ENCODE measurements around the gene FRAS1. TPM values are rescaled to one million over a fixed set of nuclear protein-coding genes. Genes with fewer than 3 reads are reported as not detected.

FRAS1 gene
- total RNA-seq, 2 experiments from 2014 or later: not detected

DNA sequence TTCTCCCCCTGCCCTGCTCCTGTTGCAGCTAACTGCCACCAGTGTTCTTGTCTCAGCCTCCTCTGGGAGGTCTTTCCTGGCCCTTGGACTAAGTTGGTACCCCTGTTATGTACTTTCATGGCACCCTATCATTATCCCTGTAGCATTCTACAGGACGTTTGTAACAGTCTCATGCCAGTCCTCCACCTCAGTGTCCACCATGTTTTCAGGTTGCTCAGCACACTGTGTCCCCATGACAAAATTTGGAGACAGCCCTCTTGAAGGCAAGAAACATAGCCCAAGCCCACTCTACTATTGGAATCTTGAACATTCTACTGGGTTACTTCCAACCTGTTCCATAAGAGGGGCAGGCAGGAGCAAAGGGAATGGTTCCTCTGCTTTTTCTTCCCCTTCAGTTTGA is 300.0 kb downstream of the FRAS1 start:
- H3K4me3 Mint-ChIP-seq: no peak overlapping the region
- H3K27ac Mint-ChIP-seq: no peak overlapping the region
- no peaks in the 10 kb centered on the region for H3K36me3 Mint-ChIP-seq (ENCODE audit: low read depth)
- POLR2A ChIA-PET: no interaction called here
- no peaks in the 10 kb centered on the region for H3K4me1 Mint-ChIP-seq
- CTCF ChIA-PET: interaction anchor here (0.6 kb wide), 1 partner anchor 45 kb away, joined by 3 read pairs; no protein-coding TSS in a partner anchor
- DNase-seq: no peak
- H3K27me3 Mint-ChIP-seq: peaks cover 6% of the 10 kb centered on the region
- H3K9me3 Mint-ChIP-seq: no peaks in the 10 kb centered on the region

- Mint-ChIP-seq H3K27me3 (peaks cover 6% of the 10 kb centered on the region), H3K4me3 (no peak overlapping the region), H3K9me3 (no peaks in the 10 kb centered on the region), H3K27ac (no peak overlapping the region), H3K4me1 (no peaks in the 10 kb centered on the region), H3K36me3 (ENCODE audit: low read depth) (no peaks in the 10 kb centered on the region)
- CTCF ChIA-PET: no interaction called here
- no peak for DNase-seq
- POLR2A ChIA-PET: no interaction called here
These were observed 303.3 kb downstream of the FRAS1 start for GRCh38 chr4:78360466-78360865.

- no peaks in the 10 kb centered on the region for H3K9me3 Mint-ChIP-seq
- H3K4me1 Mint-ChIP-seq: no peaks in the 10 kb centered on the region
- H3K36me3 Mint-ChIP-seq (ENCODE audit: low read depth): no peaks in the 10 kb centered on the region
- ChIA-PET POLR2A (no interaction called here), CTCF (no interaction called here)
- H3K27me3 Mint-ChIP-seq: peaks cover 6% of the 10 kb centered on the region
- no peak overlapping the region for H3K27ac Mint-ChIP-seq
- DNase-seq: no peak
- no peak overlapping the region for H3K4me3 Mint-ChIP-seq
These were observed 304.5 kb downstream of the FRAS1 start for GRCh38 chr4:78361621-78362120.

- no peak overlapping the region for H3K27ac Mint-ChIP-seq
- peaks cover 6% of the 10 kb centered on the region for H3K27me3 Mint-ChIP-seq
- no peaks in the 10 kb centered on the region for H3K36me3 Mint-ChIP-seq (ENCODE audit: low read depth)
- CTCF ChIA-PET: no interaction called here
- no peak for DNase-seq
- H3K4me1 Mint-ChIP-seq: no peaks in the 10 kb centered on the region
- H3K9me3 Mint-ChIP-seq: no peaks in the 10 kb centered on the region
- POLR2A ChIA-PET: no interaction called here
- H3K4me3 Mint-ChIP-seq: no peak overlapping the region
These were observed 305.2 kb downstream of the FRAS1 start for GRCh38 chr4:78362310-78362709.

- ChIA-PET CTCF (no interaction called here), POLR2A (no interaction called here)
- DNase-seq: no peak
- Mint-ChIP-seq H3K9me3 (no peaks in the 10 kb centered on the region), H3K36me3 (ENCODE audit: low read depth) (no peaks in the 10 kb centered on the region), H3K4me3 (no peak overlapping the region), H3K27me3 (peaks cover 6% of the 10 kb centered on the region), H3K4me1 (no peaks in the 10 kb centered on the region), H3K27ac (no peak overlapping the region)
These were observed 306.0 kb downstream of the FRAS1 start for GRCh38 chr4:78363031-78363570.

DNA sequence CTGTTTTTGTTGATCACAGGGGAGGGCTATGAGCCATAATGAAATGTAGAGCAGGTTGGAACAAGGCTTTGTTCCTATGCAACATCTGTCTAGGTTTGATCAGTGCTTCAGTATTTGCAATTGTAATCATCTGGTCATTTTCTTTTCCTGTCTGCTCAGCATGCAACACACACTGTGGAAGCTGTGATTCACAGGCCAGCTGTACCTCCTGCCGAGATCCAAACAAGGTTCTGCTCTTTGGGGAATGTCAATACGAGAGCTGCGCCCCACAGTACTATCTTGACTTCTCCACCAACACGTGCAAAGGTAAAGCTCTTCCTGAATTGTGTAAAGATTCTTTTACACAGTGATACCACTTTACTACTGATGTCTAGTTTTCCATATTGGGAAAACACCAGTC is 312.6 kb downstream of the FRAS1 start:
- H3K4me3 Mint-ChIP-seq: no peak overlapping the region
- H3K9me3 Mint-ChIP-seq: no peaks in the 10 kb centered on the region
- ChIA-PET POLR2A (no interaction called here), CTCF (no interaction called here)
- no peak for DNase-seq
- no peak overlapping the region for H3K27ac Mint-ChIP-seq
- peaks cover 4% of the 10 kb centered on the region for H3K27me3 Mint-ChIP-seq
- no peaks in the 10 kb centered on the region for H3K36me3 Mint-ChIP-seq (ENCODE audit: low read depth)
- no peaks in the 10 kb centered on the region for H3K4me1 Mint-ChIP-seq

GRCh38 chr4:78370631-78371372 is 313.7 kb downstream of the FRAS1 start:
- no peaks in the 10 kb centered on the region for H3K36me3 Mint-ChIP-seq (ENCODE audit: low read depth)
- no peaks in the 10 kb centered on the region for H3K4me1 Mint-ChIP-seq
- DNase-seq: no peak
- ChIA-PET POLR2A (no interaction called here), CTCF (no interaction called here)
- no peak overlapping the region for H3K4me3 Mint-ChIP-seq
- H3K27ac Mint-ChIP-seq: no peak overlapping the region
- no peaks in the 10 kb centered on the region for H3K9me3 Mint-ChIP-seq
- H3K27me3 Mint-ChIP-seq: peaks cover 4% of the 10 kb centered on the region

DNA sequence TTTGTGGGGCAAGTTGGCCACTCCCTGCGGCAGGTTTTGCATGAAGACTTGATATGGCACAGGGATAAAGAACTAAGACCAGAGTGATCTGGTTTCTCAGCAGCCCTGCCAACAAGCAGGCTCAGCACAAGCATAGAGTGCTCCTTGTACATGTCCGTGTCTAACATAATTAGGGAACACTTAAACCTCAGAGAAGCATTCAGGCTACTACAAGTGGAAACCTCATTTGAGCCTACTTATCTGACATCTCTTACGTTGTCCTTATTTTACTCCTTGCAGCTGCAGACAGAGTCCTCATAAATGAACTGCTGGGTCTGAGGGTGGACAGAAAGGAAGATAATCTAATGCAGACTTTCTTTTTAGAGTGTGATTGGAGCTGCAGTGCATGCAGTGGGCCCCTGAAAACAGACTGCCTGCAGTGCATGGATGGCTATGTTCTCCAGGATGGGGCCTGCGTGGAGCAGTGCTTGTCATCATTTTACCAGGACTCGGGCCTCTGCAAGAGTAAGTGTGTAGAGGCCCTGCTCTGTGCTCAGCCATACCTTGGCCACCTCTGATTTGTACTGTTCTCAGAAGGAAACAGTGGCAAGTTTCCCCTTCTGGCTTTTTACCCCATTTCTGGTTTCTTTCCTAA is 315.3 kb downstream of the FRAS1 start:
- H3K4me3 Mint-ChIP-seq: no peak overlapping the region
- ChIA-PET POLR2A (no interaction called here), CTCF (no interaction called here)
- no peak overlapping the region for H3K27ac Mint-ChIP-seq
- no peaks in the 10 kb centered on the region for H3K4me1 Mint-ChIP-seq
- H3K9me3 Mint-ChIP-seq: no peaks in the 10 kb centered on the region
- H3K36me3 Mint-ChIP-seq (ENCODE audit: low read depth): no peaks in the 10 kb centered on the region
- peaks cover 4% of the 10 kb centered on the region for H3K27me3 Mint-ChIP-seq
- no peak for DNase-seq

DNA sequence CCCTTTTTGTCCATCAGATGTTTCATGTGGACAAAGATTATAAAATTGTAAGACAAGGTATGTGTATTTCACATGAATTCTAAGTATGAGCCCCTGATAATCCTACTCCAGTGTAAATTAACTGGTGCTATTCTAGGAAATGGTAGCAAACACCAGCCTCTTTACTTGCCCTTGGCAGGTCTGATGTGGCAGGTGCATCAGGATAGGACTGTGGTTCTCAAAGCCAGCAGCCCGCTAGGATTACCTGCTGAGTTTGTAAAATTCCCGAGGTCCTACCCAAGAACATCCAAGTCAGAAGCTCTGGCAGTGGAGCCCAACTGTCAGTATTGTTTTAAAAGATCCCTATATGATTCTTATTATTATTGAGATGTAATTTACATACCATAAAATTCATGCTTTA is 320.4 kb downstream of the FRAS1 start:
- Mint-ChIP-seq H3K27ac (no peak overlapping the region), H3K9me3 (no peaks in the 10 kb centered on the region), H3K36me3 (ENCODE audit: low read depth) (no peaks in the 10 kb centered on the region), H3K4me1 (no peaks in the 10 kb centered on the region), H3K4me3 (no peak overlapping the region), H3K27me3 (peaks cover 2% of the 10 kb centered on the region)
- POLR2A ChIA-PET: no interaction called here
- DNase-seq: no peak
- CTCF ChIA-PET: no interaction called here

- no peak for DNase-seq
- Mint-ChIP-seq H3K9me3 (no peaks in the 10 kb centered on the region), H3K36me3 (ENCODE audit: low read depth) (no peaks in the 10 kb centered on the region), H3K4me3 (no peak overlapping the region), H3K4me1 (no peaks in the 10 kb centered on the region), H3K27ac (no peak overlapping the region), H3K27me3 (peaks cover 2% of the 10 kb centered on the region)
- CTCF ChIA-PET: no interaction called here
- POLR2A ChIA-PET: no interaction called here
These were observed 321.9 kb downstream of the FRAS1 start for GRCh38 chr4:78379040-78379439.

DNA sequence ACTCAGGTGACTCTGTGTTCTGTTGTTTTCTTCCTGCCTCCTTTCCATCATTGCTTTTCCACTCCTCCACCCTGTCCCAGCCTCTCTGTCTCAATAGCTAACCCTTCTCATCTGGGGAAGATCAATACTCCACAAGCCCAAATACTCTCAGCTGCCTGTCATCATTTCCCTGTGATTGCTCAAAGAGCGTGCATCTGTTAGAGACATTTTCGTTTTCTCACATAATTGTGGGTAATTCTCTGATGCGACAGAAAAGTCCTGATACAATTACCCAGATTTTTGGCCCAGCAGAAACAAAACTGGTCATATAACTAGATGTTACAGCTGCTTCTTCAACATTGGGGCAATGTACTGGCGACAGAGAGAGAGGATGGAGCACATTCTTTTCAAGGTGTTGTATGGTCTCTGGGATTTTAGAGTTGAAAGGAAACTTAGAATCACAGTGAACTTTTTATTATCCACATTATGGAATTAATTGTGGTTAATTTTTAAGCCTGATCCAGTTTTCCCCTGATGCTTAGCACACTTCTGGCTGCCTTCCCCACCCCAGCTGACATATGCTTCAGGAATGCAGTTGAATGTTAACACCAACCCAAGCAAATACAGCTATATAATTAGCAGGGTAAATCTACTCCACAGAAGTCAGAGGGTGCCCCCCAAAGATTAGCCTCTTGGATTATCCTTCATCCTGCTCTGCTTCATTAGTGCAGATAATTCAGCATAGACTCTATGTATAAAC is 323.0 kb downstream of the FRAS1 start:
- CTCF ChIA-PET: no interaction called here
- POLR2A ChIA-PET: no interaction called here
- Mint-ChIP-seq H3K4me1 (no peaks in the 10 kb centered on the region), H3K27me3 (peaks cover 2% of the 10 kb centered on the region), H3K36me3 (ENCODE audit: low read depth) (no peaks in the 10 kb centered on the region), H3K27ac (no peak overlapping the region), H3K9me3 (no peaks in the 10 kb centered on the region), H3K4me3 (no peak overlapping the region)
- DNase-seq: no peak

GRCh38 chr4:78386679-78387078 is 329.6 kb downstream of the FRAS1 start:
- Mint-ChIP-seq H3K36me3 (ENCODE audit: low read depth) (no peaks in the 10 kb centered on the region), H3K4me3 (no peak overlapping the region), H3K9me3 (no peaks in the 10 kb centered on the region), H3K27ac (no peak overlapping the region), H3K27me3 (no peaks in the 10 kb centered on the region), H3K4me1 (no peaks in the 10 kb centered on the region)
- ChIA-PET CTCF (no interaction called here), POLR2A (no interaction called here)
- DNase-seq: no peak

GRCh38 chr4:78395642-78396041 is 338.5 kb downstream of the FRAS1 start:
- ChIA-PET POLR2A (no interaction called here), CTCF (no interaction called here)
- Mint-ChIP-seq H3K27me3 (peaks cover 2% of the 10 kb centered on the region), H3K4me1 (no peaks in the 10 kb centered on the region), H3K9me3 (no peaks in the 10 kb centered on the region), H3K4me3 (no peak overlapping the region), H3K36me3 (ENCODE audit: low read depth) (no peaks in the 10 kb centered on the region), H3K27ac (no peak overlapping the region)
- DNase-seq: no peak
